ENCODE data around the gene AATF. TPM values are rescaled to one million over a fixed set of nuclear protein-coding genes. Genes with fewer than 3 reads are reported as not detected.

Gene AATF
- 10 to 100 TPM; 26.5 to 36.2 (median 30.1) TPM for total RNA-seq

- H3K9me3 ChIP-seq = no peaks in the 10 kb centered on the region
- 0 to 1% methylated on average over 31 to 69 of the region's 90 CpGs for WGBS, 2 donors
- peaks cover 0 to 25% (median 9%) of the 10 kb centered on the region in 4 donors for H3K4me1 ChIP-seq
- H3K4me3 ChIP-seq = peak within 1 kb of the TSS; percentile 64 to 91 (median 73)
- peak within 1 kb of the TSS; percentile 47 to 94 (median 86) for H3K27ac ChIP-seq
- DNase-seq (ENCODE audit: low spot score in 2 of 2) = peak; percentile 92 to 93
- H3K27me3 ChIP-seq = peaks cover 0 to 40% of the 10 kb centered on the region in 2 donors
- TF ChIP-seq EP300 (IDR thresholded peaks at IDR 0.05) = peak; percentile 94 to 95
- TF ChIP-seq CTCF (IDR thresholded peaks at IDR 0.05) = peak in 1 of 5 experiments; percentile 24
- TF ChIP-seq POLR2A (IDR thresholded peaks at IDR 0.05) = peak in 1 of 2 donors; percentile 71
- H3K36me3 ChIP-seq = peaks cover 0 to 21% (median 9%) of the 10 kb centered on the region in 3 donors
These were observed at the start of gene AATF for GRCh38 chr17:36948717-36949460. Gene AATF, plus strand, starts transcription at chr17:36948954. Its CDS starts 172 bp downstream, at chr17:36949126.

- DNase-seq (ENCODE audit: low spot score in 2 of 2) = no peak
- no peak overlapping the region for H3K27ac ChIP-seq
- no peak overlapping the region for H3K4me3 ChIP-seq
- 60 to 67% methylated on average over 7 of the region's 7 CpGs for WGBS, 2 donors
- no peaks in the 10 kb centered on the region for H3K9me3 ChIP-seq
- TF ChIP-seq CTCF (IDR thresholded peaks at IDR 0.05) = no peak
- TF ChIP-seq EP300 (IDR thresholded peaks at IDR 0.05) = no peak
- no peak for TF ChIP-seq POLR2A (IDR thresholded peaks at IDR 0.05)
- H3K36me3 ChIP-seq = no peaks in the 10 kb centered on the region
- no peaks in the 10 kb centered on the region for H3K4me1 ChIP-seq
- H3K27me3 ChIP-seq = peaks cover 0 to 19% of the 10 kb centered on the region in 2 donors
These were observed 49.2 kb upstream of the AATF start for GRCh38 chr17:36899250-36900159.

GRCh38 chr17:36900160-36900512 is 48.6 kb upstream of the AATF start:
- no peak for DNase-seq (ENCODE audit: low spot score in 2 of 2)
- H3K27me3 ChIP-seq = peaks cover 0 to 19% of the 10 kb centered on the region in 2 donors
- 62 to 73% methylated on average over 7 of the region's 7 CpGs for WGBS, 2 donors

GRCh38 chr17:36901506-36901905 is 47.2 kb upstream of the AATF start:
- H3K4me1 ChIP-seq = no peaks in the 10 kb centered on the region
- no peak overlapping the region for H3K27ac ChIP-seq
- peaks cover 0 to 25% of the 10 kb centered on the region in 2 donors for H3K27me3 ChIP-seq
- no peaks in the 10 kb centered on the region for H3K9me3 ChIP-seq
- DNase-seq (ENCODE audit: low spot score in 2 of 2) = no peak
- H3K36me3 ChIP-seq = no peaks in the 10 kb centered on the region
- TF ChIP-seq CTCF (IDR thresholded peaks at IDR 0.05) (no peak), POLR2A (IDR thresholded peaks at IDR 0.05) (no peak), EP300 (IDR thresholded peaks at IDR 0.05) (no peak)
- H3K4me3 ChIP-seq = no peak overlapping the region
- WGBS, 2 donors = 54 to 58% methylated on average over 10 to 14 of the region's 14 CpGs

More at GRCh38 chr17:36900160-36900512, 48.6 kb upstream of the AATF start:
- Histone ChIP-seq H3K36me3 (no peaks in the 10 kb centered on the region), H3K4me1 (no peaks in the 10 kb centered on the region), H3K4me3 (no peak overlapping the region), H3K27ac (no peak overlapping the region), H3K9me3 (no peaks in the 10 kb centered on the region)
- TF ChIP-seq CTCF (IDR thresholded peaks at IDR 0.05) (no peak), EP300 (IDR thresholded peaks at IDR 0.05) (no peak), POLR2A (IDR thresholded peaks at IDR 0.05) (no peak)

Measured in tibial nerve (tissue), 4 donors.